NCI-H2081 treated with DMSO at 0.1 percent for 48 hours (cell line): ENCODE measurements around the gene ITGAD.
"Not testable (repeated sequence)": the region's sequence is repeated elsewhere in the genome, so short reads cannot be mapped to it uniquely, and the experiment has no call there.

Experiments used
- DNase-seq: peaks from one replicate; lab custom pipeline; 2025; lab: John Stamatoyannopoulos, UW

Gene ITGAD

DNA sequence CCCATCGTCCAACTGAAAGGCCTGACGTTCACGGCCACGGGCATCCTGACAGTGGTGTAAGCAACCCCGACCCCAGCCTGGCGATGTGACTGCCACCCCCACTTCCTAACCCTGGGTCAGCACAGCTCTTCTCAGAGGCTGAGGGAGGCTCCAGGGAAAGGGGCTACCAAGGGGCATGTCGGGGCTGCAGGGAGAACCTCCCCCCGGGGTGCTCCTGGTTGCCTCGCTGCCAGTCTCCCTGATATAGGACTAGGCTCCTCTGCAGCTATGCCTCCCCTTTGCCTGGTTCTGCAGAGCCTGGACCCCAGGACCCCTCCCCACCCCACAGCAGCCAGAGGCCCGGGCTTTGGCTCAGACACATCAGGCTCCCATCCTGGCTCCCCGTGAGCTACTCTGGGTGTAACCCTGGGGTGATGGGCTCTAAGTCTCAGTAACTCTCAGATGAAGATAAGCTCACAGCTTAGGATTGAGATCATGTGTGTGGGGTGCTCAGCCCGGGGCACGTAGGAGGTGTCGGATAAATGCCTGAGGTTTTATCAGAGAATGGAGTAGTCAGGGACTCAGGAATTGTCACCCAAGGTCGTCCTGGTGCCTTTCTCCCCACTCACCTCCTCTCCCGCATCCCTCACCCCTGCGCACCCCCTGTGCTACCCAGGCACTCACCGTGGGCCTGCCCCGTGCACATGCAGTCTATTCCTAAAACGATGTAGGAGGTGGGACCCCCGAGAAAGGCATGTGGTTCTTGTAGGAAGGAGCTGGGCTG is 10.6 kb downstream of the ITGAD start:
- DNase-seq, result no peak

DNA sequence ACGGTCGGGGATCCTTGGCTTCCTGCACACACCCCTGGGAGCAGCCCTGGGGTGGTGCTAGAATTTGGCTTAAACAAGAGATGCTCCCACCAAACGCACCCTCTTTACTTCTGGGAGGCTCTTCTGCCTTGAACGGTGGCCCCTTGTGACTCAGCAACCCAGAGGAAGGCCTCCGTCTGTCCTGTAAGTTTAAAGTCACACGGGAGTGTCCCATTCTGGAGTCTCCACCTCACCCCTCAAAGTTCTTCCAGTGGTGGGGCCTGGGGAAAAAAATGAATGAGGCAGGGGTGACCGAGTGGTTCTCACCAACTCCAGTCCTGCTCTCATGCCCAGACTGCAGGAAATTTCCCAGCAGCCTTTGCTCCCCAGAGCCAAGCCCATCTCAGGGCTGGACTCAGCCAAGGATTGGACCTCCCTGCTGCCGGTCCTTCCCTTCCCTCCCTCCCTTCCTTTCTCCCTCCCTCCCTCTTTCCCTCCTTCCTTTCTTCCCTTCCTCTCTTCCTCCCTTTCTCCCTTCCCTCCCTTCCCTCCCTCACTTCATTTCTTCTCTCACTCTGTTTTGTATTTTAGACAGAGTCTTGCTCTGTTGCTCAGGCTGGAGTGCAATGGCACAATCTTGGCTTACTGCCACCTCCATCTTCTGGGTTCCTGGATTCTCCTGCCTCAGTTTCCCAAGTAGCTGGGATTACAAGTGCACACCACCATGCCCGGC is 11.4 kb downstream of the ITGAD start:
- no peak for DNase-seq

DNA sequence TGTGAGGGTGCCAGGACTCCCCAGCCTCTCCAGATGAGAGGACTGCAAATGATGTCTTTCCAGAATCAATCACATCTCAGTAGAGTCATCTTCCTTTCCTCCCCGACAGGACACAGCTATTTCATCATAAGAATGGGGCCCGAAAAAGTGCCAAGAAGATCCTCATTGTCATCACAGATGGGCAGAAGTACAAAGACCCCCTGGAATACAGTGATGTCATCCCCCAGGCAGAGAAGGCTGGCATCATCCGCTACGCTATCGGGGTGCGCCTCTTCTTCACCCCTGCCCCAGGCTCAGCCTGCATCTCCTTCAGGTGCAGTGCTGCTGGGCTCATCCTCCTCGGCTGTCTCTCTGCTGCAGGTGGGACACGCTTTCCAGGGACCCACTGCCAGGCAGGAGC is 14.3 kb downstream of the ITGAD start:
- DNase-seq, result no peak

DNA sequence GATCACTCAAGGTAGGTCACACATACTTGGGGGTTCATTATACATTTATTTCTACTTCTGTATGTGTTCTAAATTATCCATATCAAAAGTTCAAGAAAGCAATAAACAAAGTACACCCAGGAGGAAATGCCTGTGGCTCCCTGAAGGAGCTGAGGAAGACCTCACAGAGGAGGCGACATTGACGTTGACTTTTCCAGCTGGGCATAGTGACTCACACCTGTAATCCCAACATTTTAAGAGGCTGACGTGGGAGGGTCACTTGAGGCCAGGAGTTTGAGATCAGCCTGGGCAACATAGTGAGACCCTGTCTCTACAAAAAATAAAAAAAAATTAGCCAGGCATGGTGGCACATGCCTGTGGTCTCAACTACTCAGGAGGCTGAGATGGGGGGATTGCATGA is 16.3 kb downstream of the ITGAD start:
- no peak for DNase-seq

DNA sequence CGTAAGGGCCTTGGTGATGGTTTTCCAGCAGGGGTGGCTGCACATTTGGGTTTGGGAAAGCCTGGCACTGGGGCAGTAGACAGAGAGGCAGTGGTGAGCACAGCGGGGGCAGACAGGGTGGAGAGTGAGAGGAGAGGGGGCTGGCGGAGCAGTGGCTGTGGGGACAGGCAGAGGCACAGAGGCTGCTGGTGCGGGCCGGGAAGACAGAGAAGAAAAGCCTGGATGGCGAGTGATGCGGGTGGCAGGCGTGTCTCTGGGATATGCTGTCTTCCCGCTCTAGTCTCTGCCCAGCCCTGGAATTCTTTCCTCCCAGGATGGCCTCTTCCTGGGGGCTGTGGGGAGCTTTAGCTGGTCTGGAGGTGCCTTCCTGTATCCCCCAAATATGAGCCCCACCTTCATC is 16.9 kb downstream of the ITGAD start:
- DNase-seq, result no peak

DNA sequence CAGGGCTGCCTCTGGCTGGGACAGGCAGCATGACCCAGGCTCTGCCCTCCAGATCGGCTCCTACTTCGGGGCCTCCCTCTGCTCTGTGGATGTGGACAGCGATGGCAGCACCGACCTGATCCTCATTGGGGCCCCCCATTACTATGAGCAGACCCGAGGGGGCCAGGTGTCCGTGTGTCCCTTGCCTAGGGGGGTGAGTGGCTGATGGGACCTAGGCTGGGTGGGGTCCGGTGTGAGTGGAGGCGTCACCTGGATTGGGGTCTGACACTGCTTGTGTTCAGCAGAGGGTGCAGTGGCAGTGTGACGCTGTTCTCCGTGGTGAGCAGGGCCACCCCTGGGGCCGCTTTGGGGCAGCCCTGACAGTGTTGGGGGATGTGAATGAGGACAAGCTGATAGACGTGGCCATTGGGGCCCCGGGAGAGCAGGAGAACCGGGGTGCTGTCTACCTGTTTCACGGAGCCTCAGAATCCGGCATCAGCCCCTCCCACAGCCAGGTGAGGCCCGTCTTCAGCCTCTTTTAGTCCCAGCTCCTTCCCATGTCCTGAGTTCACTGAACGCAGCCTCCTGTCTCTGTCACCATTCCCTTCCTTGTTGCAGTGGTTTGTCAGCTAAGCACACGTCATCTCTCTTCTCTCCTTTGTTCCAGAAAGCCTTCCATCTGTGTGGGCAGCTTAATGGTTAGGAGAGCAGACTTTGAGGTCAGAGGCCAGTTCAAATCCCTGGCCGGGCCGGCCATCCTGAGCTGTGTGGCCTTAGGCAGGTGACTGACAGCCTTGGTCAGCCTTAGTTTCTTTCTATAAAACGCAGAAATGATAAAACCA is 18.1 kb downstream of the ITGAD start:
- no peak for DNase-seq

DNA sequence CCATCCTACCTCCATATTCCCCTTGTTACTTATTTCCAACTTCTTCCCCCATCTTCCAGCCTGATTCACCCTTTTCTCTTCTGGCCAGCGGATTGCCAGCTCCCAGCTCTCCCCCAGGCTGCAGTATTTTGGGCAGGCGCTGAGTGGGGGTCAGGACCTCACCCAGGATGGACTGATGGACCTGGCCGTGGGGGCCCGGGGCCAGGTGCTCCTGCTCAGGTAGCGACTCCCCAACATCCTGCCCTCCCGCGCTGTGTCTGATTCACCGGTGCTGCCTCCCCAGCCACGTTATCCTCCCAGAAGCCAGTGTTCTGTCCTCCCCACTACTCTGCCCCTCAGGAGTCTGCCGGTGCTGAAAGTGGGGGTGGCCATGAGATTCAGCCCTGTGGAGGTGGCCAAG is 19.6 kb downstream of the ITGAD start:
- no peak for DNase-seq

DNA sequence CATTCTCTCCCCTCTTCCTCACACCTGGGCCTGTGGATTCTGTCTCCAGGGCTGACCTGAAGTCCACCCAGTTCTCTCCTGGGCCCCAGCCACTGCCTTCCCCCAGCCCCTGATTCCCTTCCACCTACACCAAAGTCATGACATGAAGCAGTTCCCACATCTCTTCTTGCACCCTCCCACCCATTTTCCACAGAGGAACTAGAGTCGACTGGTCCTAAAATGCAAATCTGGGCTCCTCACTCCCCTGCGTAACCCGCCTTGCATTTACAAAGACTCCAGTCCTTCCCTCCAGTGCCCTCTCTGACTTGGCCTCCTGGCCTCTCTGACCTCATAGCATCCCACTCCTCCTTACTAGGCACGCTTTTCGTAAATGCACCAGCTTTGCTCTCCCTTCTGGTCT is 20.2 kb downstream of the ITGAD start:
- no peak for DNase-seq

DNA sequence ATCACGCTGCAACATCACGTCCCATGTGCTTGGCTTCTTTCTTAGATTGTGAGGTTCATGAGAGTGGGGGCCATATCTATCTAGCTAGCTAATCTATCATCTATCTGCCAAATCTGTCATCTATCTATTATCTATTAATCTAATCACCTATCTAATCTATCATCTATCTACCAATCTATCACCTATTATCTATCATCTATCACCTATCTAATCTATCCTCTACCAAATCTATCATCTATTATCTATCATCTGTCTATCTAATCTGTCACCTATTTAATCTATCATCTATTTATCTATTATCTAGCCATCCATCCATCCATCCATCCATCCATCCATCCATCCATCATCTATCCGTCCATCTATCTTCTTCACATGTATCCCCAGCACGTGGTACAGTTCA is 20.8 kb downstream of the ITGAD start:
- DNase-seq, result no peak

DNA sequence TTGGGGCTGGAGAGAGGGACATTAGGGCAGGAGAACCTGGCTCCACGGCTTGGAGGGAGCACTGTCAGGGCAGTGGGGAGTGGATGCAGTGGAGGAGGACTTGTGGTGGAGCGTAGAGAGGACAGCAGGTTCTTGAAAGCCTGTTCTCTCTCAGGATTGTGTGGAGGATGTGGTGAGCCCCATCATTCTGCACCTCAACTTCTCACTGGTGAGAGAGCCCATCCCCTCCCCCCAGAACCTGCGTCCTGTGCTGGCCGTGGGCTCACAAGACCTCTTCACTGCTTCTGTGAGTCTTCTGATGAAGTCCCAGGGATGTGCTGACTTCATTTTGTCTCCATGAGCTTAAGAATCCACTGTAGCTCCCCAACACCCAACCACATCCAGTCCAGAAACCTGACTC is 21.6 kb downstream of the ITGAD start:
- DNase-seq, result no peak

DNA sequence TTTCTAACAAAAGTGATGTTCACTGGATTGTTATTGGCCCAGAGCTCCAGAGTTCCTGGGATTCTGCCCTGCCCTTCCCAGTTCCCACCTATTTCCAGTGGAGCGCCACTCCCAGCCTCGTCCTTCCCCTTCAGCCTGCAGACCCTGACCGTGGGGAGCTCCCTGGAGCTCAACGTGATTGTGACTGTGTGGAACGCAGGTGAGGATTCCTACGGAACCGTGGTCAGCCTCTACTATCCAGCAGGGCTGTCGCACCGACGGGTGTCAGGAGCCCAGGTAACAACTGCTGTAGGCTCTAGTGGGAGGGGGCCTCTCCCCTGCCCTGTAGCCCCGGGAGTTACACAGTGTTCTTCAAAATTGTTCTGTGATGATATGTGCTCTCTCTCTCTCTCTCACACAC is 23.2 kb downstream of the ITGAD start:
- DNase-seq, result no peak

DNA sequence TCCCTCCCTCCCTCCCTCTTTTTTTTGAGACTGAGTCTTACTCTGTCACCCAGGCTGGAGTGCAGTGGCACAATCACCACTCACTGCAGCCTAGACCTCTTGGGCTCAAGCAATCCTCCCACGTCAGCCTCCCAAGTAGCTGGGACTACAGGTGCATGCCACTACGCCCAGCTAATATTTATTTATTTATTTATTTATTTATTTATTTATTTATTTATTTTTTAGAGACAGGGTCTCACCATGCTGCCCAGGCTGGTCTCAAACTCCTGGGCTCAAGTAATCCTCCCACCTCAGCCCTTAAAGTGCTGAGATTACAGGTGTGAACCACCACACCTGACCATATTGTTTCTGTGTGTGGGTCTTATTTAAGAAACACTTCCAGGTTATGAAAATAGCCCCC is 23.9 kb downstream of the ITGAD start:
- DNase-seq, result not testable (repeated sequence)

DNA sequence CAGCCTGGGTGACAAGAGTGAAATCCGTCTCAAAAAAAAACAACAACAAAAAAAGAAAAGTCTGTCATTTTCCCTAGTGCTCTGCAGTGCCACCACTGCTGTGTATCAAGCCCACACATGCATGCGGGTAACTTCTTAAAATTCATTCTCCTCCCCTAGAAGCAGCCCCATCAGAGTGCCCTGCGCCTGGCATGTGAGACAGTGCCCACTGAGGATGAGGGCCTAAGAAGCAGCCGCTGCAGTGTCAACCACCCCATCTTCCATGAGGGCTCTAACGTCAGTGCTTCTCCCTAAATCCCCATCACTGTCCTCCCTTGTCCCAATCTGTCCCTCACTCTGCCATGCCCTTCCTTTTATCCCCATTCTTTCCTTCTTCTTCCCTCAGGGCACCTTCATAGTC is 24.8 kb downstream of the ITGAD start:
- no peak for DNase-seq

DNA sequence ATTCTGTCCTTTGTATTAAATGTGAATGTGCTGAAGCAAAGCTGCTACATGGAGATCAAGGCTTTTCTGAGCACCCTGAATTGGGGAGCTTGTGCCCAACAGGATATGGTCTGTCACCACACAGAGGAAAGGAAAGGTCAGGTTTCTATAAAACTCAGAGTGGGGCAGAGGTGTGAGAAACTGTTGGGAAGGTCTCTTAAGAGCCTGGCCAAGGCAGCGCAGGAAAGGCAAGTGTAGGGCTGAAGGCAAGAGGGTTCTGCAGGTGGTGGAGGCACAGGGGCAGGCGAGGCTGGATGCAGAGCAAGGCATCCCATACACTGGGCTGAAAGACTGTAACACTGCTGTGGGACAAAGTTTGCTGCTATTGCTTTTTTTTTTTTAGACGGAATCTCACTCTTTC is 26.9 kb downstream of the ITGAD start:
- DNase-seq, result no peak

DNA sequence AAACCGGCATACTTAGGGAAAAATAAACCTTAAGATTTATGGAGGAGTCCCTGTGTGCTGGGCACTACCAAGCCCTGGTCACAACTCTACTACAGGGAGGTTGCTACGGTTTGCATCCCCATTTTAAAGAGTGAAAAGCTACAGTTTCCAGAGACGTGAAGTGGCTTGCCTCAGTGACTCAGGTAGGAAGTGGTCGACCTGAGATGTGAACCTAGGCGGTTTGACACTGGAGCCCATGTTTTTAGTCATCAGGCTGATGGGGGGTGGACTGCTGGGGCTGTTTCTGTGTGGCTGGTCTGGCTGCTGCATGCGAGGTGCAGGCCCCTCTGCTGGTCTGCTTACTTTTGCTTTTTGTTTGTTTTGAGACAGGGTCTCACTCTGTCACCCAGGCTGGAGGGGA is 28.5 kb downstream of the ITGAD start:
- no peak for DNase-seq

DNA sequence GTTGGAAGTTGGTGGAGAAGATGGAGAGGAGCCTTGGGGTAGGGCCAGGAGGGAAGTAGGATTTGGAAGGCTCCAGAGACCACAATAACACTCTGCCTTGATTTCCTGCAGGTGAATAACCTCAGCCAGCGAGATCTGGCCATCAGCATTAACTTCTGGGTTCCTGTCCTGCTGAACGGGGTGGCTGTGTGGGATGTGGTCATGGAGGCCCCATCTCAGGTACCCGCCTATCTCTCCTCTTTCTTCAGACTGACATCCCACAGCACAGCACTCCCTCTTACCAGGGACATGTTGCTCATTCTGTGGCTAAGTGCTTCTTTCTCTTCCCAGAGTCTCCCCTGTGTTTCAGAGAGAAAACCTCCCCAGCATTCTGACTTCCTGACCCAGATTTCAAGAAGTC is 30.1 kb downstream of the ITGAD start:
- DNase-seq, result no peak

DNA sequence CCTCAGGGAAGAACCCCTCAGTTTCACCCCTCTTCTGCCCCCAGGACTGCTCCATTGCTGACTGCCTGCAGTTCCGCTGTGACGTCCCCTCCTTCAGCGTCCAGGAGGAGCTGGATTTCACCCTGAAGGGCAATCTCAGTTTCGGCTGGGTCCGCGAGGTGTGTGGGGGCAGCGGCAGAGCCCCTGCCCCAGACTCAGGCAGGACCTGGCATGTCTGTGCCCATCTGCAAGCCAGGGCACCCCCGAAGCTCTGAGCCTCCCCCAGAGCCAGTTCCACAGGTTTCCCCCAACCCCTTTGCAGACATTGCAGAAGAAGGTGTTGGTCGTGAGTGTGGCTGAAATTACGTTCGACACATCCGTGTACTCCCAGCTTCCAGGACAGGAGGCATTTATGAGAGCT is 30.7 kb downstream of the ITGAD start:
- DNase-seq, result no peak

DNA sequence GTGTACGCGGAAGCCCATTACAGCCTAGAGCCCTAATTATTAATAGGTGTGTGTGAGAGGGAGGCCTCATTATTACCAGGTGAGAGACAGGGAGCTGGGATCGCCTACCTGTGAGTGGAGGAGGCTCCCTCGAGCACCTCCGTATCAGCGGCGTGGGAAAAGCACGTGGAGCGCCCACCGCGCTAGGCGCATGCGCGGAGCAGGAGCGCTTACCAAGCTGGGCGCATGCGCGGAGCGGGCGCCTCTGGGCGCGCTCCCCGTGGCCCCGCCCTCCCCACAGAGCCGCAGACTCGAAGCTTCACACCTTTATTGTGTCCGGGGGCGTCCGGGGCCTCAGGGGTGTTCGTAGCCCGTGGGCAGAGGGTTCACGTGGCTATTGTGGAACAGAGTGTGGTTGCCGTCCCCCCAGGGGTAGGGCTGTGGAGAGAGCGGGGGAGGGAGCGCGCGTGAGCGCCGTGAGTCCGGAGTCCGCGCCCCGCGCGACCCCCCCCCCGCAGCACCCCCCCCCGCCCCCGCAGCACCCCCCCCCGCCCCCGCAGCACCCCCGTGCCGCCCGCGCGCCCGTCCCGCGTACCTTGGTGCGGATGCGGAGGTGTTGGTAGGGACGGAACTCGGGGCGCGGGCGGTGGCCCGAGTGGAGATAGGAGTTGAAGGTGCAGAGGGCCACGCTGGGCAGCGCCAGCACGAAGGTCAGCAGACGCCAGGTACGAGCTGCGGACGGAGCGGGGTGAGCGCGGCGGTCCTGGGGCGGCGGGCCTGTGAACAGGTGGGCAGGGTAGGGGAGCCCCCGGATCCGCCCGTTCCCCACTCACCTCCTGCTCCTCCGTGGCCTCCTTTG is 34.5 kb downstream of the ITGAD start:
- DNase-seq, result no peak

DNA sequence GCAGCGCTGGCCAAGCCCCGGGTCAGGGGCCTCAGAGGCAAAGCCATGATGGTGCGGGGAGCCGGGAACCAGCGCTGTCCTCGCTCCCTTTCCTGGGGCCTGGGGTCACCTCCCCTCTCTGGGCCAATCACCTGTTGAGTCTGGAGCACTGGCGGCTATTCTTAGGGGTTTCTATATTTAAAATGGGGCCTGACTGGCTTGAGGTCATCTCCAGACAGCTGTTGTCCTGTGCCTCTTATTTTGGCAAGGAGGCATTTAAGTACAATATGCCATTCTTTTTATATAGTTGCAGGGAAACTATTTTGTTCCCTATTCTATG is 35.1 kb downstream of the ITGAD start, which contains the start of gene COX6A2:
Gene COX6A2 (minus strand): TSS at position 82 of the 319 bp plus-strand sequence. CDS start 35 bp downstream, at position 47.
- DNase-seq, result no peak

DNA sequence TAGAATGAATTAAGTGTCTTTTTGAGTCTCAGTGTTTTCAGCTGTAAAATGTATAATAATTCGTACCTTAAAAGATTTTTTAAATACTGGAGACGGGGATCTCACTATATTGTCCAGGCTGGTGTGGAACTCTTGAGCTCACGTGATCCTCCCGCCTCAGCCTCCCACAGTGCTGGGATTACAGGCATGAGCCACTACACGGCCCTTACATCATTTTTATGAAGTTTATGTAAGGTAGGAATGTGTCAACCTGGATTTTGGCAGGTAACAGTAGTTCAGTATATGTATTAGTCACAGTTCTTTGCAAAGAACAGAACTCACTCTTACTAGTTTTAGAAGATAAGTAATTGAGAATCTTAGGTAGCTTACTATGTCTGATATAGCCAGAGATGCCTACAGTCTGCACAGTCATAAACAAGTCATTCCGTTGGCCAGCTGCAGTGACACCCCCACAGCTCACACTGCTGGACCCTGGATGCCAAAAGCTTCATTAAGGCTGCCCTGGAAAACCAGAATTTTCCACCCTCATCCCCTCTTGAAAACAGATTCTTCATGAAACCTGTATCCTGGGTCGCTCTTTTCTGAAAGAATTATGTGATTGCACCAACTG is 35.6 kb downstream of the ITGAD start:
- DNase-seq, result no peak

DNA sequence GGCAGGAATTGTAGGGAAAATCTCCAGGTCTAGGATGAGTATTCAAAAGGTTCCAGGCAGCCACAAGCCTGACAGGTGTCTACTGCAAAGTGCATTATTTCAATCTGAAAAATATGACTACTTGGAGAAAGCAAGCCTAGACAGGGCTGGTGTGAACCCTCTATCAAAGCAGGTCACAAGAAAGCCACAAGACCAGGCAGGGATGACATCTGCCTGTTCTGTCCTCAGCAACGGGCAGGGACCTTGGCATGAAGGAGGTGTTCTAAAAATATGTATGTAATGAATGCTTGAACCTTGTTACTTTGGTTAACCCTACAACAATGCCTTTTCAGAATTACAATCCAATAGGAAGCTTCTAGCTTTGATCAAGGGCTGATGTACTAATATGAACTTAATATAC is 36.2 kb downstream of the ITGAD start:
- no peak for DNase-seq

DNA sequence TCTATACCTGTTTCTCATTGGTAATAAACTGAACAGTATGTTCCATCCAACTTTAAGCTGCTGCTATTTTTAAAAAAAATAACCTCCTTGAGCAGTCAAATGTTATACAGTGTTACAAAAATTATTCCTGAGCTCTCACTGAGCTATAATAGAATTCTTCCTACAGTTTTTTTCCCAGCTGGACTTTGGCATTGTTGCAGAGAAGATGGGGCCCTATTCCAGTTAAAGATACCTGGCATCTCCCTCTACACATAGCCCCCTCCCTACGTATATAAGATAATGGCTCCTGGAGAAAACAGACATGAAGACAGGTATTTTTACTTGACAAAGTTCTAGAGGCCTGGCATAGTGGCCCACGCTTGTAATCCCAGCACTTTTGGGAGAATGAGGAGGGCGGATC is 36.7 kb downstream of the ITGAD start:
- no peak for DNase-seq
